OCI-M1 (cell line): ENCODE data around the gene RAET1E.
"Not testable (repeated sequence)": the region's sequence is repeated elsewhere in the genome, so short reads cannot be mapped to it uniquely, and the experiment has no call there.

Source experiments
- DNase-seq: peaks from one replicate; lab custom pipeline; 2025; lab: John Stamatoyannopoulos, UW

RAET1E gene

GRCh38 chr6:149889326-149889725 lies 8.6 kb downstream of the RAET1E start:
- DNase-seq = no peak

- DNase-seq = no peak
Observed at GRCh38 chr6:149888659-149889058, 9.3 kb downstream of the RAET1E start.

GRCh38 chr6:149888093-149888492 lies 9.8 kb downstream of the RAET1E start:
- no peak for DNase-seq

GRCh38 chr6:149887343-149887742 lies 10.6 kb downstream of the RAET1E start:
- peak; percentile 33 for DNase-seq

- no peak for DNase-seq
Observed at GRCh38 chr6:149885888-149886287, 12.0 kb downstream of the RAET1E start.

- no peak for DNase-seq
Observed at GRCh38 chr6:149884617-149885016, 13.3 kb downstream of the RAET1E start.

GRCh38 chr6:149884215-149884614 lies 13.7 kb downstream of the RAET1E start:
- no peak for DNase-seq

GRCh38 chr6:149881860-149882259 lies 16.1 kb downstream of the RAET1E start:
- no peak for DNase-seq

GRCh38 chr6:149881066-149881766 lies 16.7 kb downstream of the RAET1E start:
- no peak for DNase-seq

- no peak for DNase-seq
Observed at GRCh38 chr6:149877659-149878058, 20.3 kb downstream of the RAET1E start.

- DNase-seq = no peak
Observed at GRCh38 chr6:149876241-149876933, 21.5 kb downstream of the RAET1E start.

- no peak for DNase-seq
Observed at GRCh38 chr6:149872233-149872632, 25.7 kb downstream of the RAET1E start.

- no peak for DNase-seq
Observed at GRCh38 chr6:149871182-149871581, 26.7 kb downstream of the RAET1E start.

GRCh38 chr6:149869275-149869892 lies 28.5 kb downstream of the RAET1E start:
- DNase-seq = no peak

GRCh38 chr6:149867876-149868640 lies 29.9 kb downstream of the RAET1E start:
- peak; percentile 45 for DNase-seq

GRCh38 chr6:149864578-149865535 lies 33.1 kb downstream of the RAET1E start:
- peak; percentile 86 for DNase-seq

GRCh38 chr6:149863698-149864577 lies 34.0 kb downstream of the RAET1E start, which contains the start of gene LRP11:
Gene LRP11 (minus strand): TSS chr6:149864359. CDS start chr6:149864020, 339 bp downstream.
- peak; percentile 86 for DNase-seq

- DNase-seq = peak; percentile 67
Observed at GRCh38 chr6:149862922-149863697, 34.8 kb downstream of the RAET1E start.

GRCh38 chr6:149862424-149862738 lies 35.5 kb downstream of the RAET1E start:
- not testable (repeated sequence) for DNase-seq
